BJ (cell line): Measurements from ENCODE around the gene CACNA1C. TPM values are rescaled to one million over a fixed set of nuclear protein-coding genes. Genes with fewer than 3 reads are reported as not detected.

Experiments used
- CTCF ChIA-PET: fragments of 350-600 bp; formaldehyde crosslinking; extraction: SDS; loops from one replicate; lab custom pipeline; 2021; ENCODE audit warnings: antibody characterized with exemption, inconsistent platforms; lab: Yijun Ruan, JAX
- POLR2A ChIA-PET: fragments of 300-600 bp; sonication (Branson Sonifier 250); formaldehyde crosslinking; extraction: SDS; loops from one replicate; lab custom pipeline; 2021; ENCODE audit warnings: antibody characterized with exemption; lab: Charles Lee
- DNase-seq: peaks from one replicate; pipeline ENCODE4 v3.0.0-alpha.2; 2011; ENCODE audit warnings: low read depth
- H3K27me3 ChIP-seq: 2 replicates; pipeline ENCODE4 v1.6.0; 2011; ENCODE audit warnings: low read length; ENCODE audit not compliant: control insufficient read depth, insufficient read depth
- H3K36me3 ChIP-seq: 2 replicates; pipeline ENCODE4 v1.5.1; 2011; ENCODE audit warnings: low read length; ENCODE audit not compliant: control insufficient read depth, insufficient read depth
- H3K4me3 ChIP-seq: 2 replicates; pipeline ENCODE4 v1.5.1; 2011; ENCODE audit warnings: low read depth, mild to moderate bottlenecking, control low read depth, low read length
- polyA plus RNA-seq: library from polyadenylated mRNA; depleted of rRNA; stranded (reverse); fragments of >200 nt; gene quantifications from 2 replicates; pipeline ENCODE4 v1.2.3, GENCODE V29; 2011
- TF ChIP-seq, protein P1 (sequence below): IDR thresholded peaks from 2 replicates; pipeline ENCODE4 v1.5.1; 2011; ENCODE audit warnings: low read depth, mild to moderate bottlenecking, control low read depth, inconsistent platforms, low read length, moderate library complexity; ENCODE audit not compliant: insufficient read depth

The CACNA1C gene
- polyA plus RNA-seq, 1 experiment, result 14.7 TPM

GRCh38 chr12:2118481-2119255 is 65.9 kb downstream of the CACNA1C start:
- ChIA-PET CTCF (interaction anchor here (1.0 kb wide), 1 partner anchor 21 kb away, joined by 3 read pairs; no protein-coding TSS in a partner anchor), POLR2A (no interaction called here)
- TF ChIP-seq, protein P1, sequence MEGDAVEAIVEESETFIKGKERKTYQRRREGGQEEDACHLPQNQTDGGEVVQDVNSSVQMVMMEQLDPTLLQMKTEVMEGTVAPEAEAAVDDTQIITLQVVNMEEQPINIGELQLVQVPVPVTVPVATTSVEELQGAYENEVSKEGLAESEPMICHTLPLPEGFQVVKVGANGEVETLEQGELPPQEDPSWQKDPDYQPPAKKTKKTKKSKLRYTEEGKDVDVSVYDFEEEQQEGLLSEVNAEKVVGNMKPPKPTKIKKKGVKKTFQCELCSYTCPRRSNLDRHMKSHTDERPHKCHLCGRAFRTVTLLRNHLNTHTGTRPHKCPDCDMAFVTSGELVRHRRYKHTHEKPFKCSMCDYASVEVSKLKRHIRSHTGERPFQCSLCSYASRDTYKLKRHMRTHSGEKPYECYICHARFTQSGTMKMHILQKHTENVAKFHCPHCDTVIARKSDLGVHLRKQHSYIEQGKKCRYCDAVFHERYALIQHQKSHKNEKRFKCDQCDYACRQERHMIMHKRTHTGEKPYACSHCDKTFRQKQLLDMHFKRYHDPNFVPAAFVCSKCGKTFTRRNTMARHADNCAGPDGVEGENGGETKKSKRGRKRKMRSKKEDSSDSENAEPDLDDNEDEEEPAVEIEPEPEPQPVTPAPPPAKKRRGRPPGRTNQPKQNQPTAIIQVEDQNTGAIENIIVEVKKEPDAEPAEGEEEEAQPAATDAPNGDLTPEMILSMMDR, result no peak
- Histone ChIP-seq H3K4me3 (no peak overlapping the region), H3K27me3 (no peaks in the 10 kb centered on the region), H3K36me3 (peaks cover 15% of the 10 kb centered on the region)
- no peak for DNase-seq

GRCh38 chr12:2119266-2119665 is 66.5 kb downstream of the CACNA1C start:
- POLR2A ChIA-PET, result no interaction called here
- TF ChIP-seq, protein P1, result no peak
- H3K27me3 ChIP-seq, result no peaks in the 10 kb centered on the region
- CTCF ChIA-PET, result interaction anchor here (1.0 kb wide), 1 partner anchor 21 kb away, joined by 3 read pairs; no protein-coding TSS in a partner anchor
- H3K36me3 ChIP-seq, result peaks cover 15% of the 10 kb centered on the region
- H3K4me3 ChIP-seq, result no peak overlapping the region
- DNase-seq, result no peak

- no peak for DNase-seq
- ChIA-PET CTCF (interaction anchor here (0.6 kb wide), 1 partner anchor 146 kb away, joined by 3 read pairs; no protein-coding TSS in a partner anchor), POLR2A (no interaction called here)
- Histone ChIP-seq H3K4me3 (no peak overlapping the region), H3K36me3 (peaks cover 13% of the 10 kb centered on the region), H3K27me3 (no peaks in the 10 kb centered on the region)
- TF ChIP-seq, protein P1, result no peak
Measured at GRCh38 chr12:2120982-2121758, 68.4 kb downstream of the CACNA1C start.

GRCh38 chr12:2124466-2125023 is 71.8 kb downstream of the CACNA1C start:
- CTCF ChIA-PET, result interaction anchor here (0.6 kb wide), 1 partner anchor 53 kb away, joined by 3 read pairs; no protein-coding TSS in a partner anchor
- Histone ChIP-seq H3K36me3 (peaks cover 11% of the 10 kb centered on the region), H3K4me3 (no peak overlapping the region), H3K27me3 (no peaks in the 10 kb centered on the region)
- no peak for DNase-seq
- TF ChIP-seq, protein P1, result no peak
- POLR2A ChIA-PET, result no interaction called here
